H1 (cell line): ENCODE measurements around the gene ACAA1. TPM values are rescaled to one million over a fixed set of nuclear protein-coding genes. Genes with fewer than 3 reads are reported as not detected.

Source experiments
- CTCF ChIA-PET: fragments of 300-600 bp; sonication (Branson Sonifier 250); formaldehyde crosslinking; loops from one replicate; lab custom pipeline; 2021; ENCODE audit not compliant: partially characterized antibody; lab: Charles Lee
- POLR2A ChIA-PET: fragments of 300-600 bp; sonication (Branson Sonifier 250); formaldehyde crosslinking; loops from one replicate; lab custom pipeline; 2021; ENCODE audit warnings: inconsistent platforms; ENCODE audit not compliant: partially characterized antibody; lab: Charles Lee
- DNase-seq, 2 experiments: peaks; one replicate each; pipeline versions ENCODE4 v3.0.0 to v3.0.0-alpha.2; 2010 to 2022; ENCODE audit warnings: low spot score in 2 of 2, low read depth in 1 of 2, mixed read lengths in 1 of 2
- FAIRE-seq: peaks from 2 replicates; lab custom pipeline; 2011; peaks lifted over from hg19 to GRCh38; lab: Jason Lieb, UNC
- H2AFZ ChIP-seq: 2 replicates; pipeline ENCODE4 v1.8.1; 2012; ENCODE audit warnings: low read length, inconsistent platforms
- H2AK5ac ChIP-seq: 2 replicates; pipeline ENCODE4 v1.6.1; 2013; ENCODE audit warnings: low read depth, low read length
- H2BK120ac ChIP-seq: replicated peaks from 2 replicates; pipeline ENCODE3; 2013; ENCODE audit warnings: low read depth, low read length, inconsistent platforms
- H2BK12ac ChIP-seq: 2 replicates; pipeline ENCODE4 v1.6.1; 2013; ENCODE audit warnings: low read depth, low read length
- H2BK15ac ChIP-seq: 2 replicates; pipeline ENCODE4 v1.6.1; 2013; ENCODE audit warnings: low read length
- H2BK20ac ChIP-seq: 2 replicates; pipeline ENCODE4 v1.6.1; 2013; ENCODE audit warnings: low read length
- H2BK5ac ChIP-seq: 2 replicates; pipeline ENCODE4 v1.6.1; 2013; ENCODE audit warnings: low read depth, low read length
- H3K14ac ChIP-seq: 2 replicates; pipeline ENCODE4 v1.6.1; 2013; ENCODE audit warnings: inconsistent platforms; ENCODE audit not compliant: insufficient read length
- H3K18ac ChIP-seq: 2 replicates; pipeline ENCODE4 v1.6.1; 2013; ENCODE audit warnings: low read length; ENCODE audit errors: extremely low read depth
- H3K23ac ChIP-seq: 2 replicates; pipeline ENCODE4 v1.6.1; 2013; ENCODE audit warnings: inconsistent platforms; ENCODE audit not compliant: insufficient read length
- H3K23me2 ChIP-seq: 2 replicates; pipeline ENCODE4 v1.6.1; 2013; ENCODE audit warnings: low read depth, low read length
- H3K27ac ChIP-seq: 2 replicates; pipeline ENCODE4 v1.6.1; 2011; ENCODE audit warnings: low read depth, low read length, inconsistent platforms
- H3K27me3 ChIP-seq, 4 experiments: replicated peaks in 1 of 4; 1 replicate in 1 of 4; 2 replicates in 3 of 4; pipeline versions ENCODE4 v1.6.1 to v1.8.1; 2011 to 2013; ENCODE audit warnings: low read length in 3 of 4, mild to moderate bottlenecking in 3 of 4, inconsistent platforms in 2 of 4, mixed read lengths in 2 of 4, moderate library complexity in 1 of 4; ENCODE audit not compliant: control insufficient read depth in 3 of 4, insufficient read depth in 3 of 4; ENCODE audit errors: extremely low read depth in 1 of 4
- H3K36me3 ChIP-seq, 4 experiments: 2 replicates each; pipeline versions ENCODE4 v1.6.1 to v1.8.1; 2011 to 2013; ENCODE audit warnings: mild to moderate bottlenecking in 4 of 4, low read length in 3 of 4, moderate library complexity in 2 of 4, control low read depth in 1 of 4, inconsistent platforms in 1 of 4; ENCODE audit not compliant: insufficient read depth in 4 of 4, control insufficient read depth in 2 of 4
- H3K4ac ChIP-seq: replicated peaks from 2 replicates; pipeline ENCODE3; 2013; ENCODE audit warnings: low read length, low read depth, mixed read lengths, inconsistent platforms; ENCODE audit not compliant: insufficient read length
- H3K4me1 ChIP-seq, 4 experiments: replicated peaks in 1 of 4; 1 replicate in 1 of 4; 2 replicates in 3 of 4; pipeline versions ENCODE4 v1.6.1 to v1.8.1; 2011 to 2013; ENCODE audit warnings: low read length in 3 of 4, inconsistent platforms in 2 of 4, mixed read lengths in 1 of 4; ENCODE audit not compliant: insufficient read depth in 4 of 4, control insufficient read depth in 3 of 4
- H3K4me2 ChIP-seq, 2 experiments: 2 replicates each; pipeline versions ENCODE4 v1.6.1 to v1.8.1; 2011 to 2013; ENCODE audit warnings: low read depth in 2 of 2, low read length in 2 of 2, control low read depth in 1 of 2, inconsistent platforms in 1 of 2, mild to moderate bottlenecking in 1 of 2; ENCODE audit not compliant: insufficient read depth in 1 of 2
- H3K4me3 ChIP-seq, 4 experiments: fragments of 200-600, 300-600 bp in 1 of 4; sonication (generic), shearing (Covaris generic), sonication (Bioruptor Twin) in 1 of 4; 2 replicates each; pipeline versions ENCODE4 v1.5.1 to v1.8.1; 2011 to 2016; ENCODE audit warnings: low read length in 4 of 4, low read depth in 3 of 4, control low read depth in 2 of 4, inconsistent platforms in 2 of 4, mild to moderate bottlenecking in 2 of 4, mixed read lengths in 1 of 4, moderate library complexity in 1 of 4; ENCODE audit not compliant: insufficient read depth in 2 of 4; ENCODE audit errors: extremely low read depth in 1 of 4
- H3K56ac ChIP-seq: replicated peaks from 2 replicates; pipeline ENCODE3; 2013; ENCODE audit warnings: low read depth, mild to moderate bottlenecking, mixed read lengths, low read length, inconsistent platforms; ENCODE audit not compliant: insufficient read length
- H3K79me1 ChIP-seq: 2 replicates; pipeline ENCODE4 v1.6.1; 2013; ENCODE audit warnings: low read depth, low read length, control low read depth
- H3K79me2 ChIP-seq, 2 experiments: 2 replicates each; pipeline versions ENCODE4 v1.6.1 to v1.8.1; 2012 to 2013; ENCODE audit warnings: low read length in 2 of 2, mild to moderate bottlenecking in 2 of 2, inconsistent platforms in 1 of 2; ENCODE audit not compliant: insufficient read depth in 2 of 2, control insufficient read depth in 1 of 2
- H3K9ac ChIP-seq, 4 experiments: replicated peaks in 1 of 4; 1 replicate in 1 of 4; 2 replicates in 3 of 4; pipeline versions ENCODE4 v1.6.1 to v1.8.1; 2011 to 2013; ENCODE audit warnings: low read depth in 3 of 4, low read length in 3 of 4, control low read depth in 2 of 4, mild to moderate bottlenecking in 2 of 4, moderate library complexity in 2 of 4, inconsistent platforms in 1 of 4; ENCODE audit errors: extremely low read depth in 1 of 4
- H3K9me3 ChIP-seq, 2 experiments: 2 replicates each; pipeline versions ENCODE4 v1.6.1 to v1.8.1; 2012 to 2013; ENCODE audit warnings: mild to moderate bottlenecking in 2 of 2, moderate library complexity in 2 of 2, control low read depth in 1 of 2, inconsistent platforms in 1 of 2, low read depth in 1 of 2, low read length in 1 of 2, mixed read lengths in 1 of 2; ENCODE audit not compliant: insufficient read depth in 2 of 2
- H4K20me1 ChIP-seq, 2 experiments: replicated peaks in 1 of 2; 2 replicates each; pipeline versions ENCODE3 to v1.8.1; 2011 to 2013; ENCODE audit warnings: inconsistent platforms in 2 of 2, low read length in 2 of 2, mild to moderate bottlenecking in 1 of 2; ENCODE audit not compliant: insufficient read depth in 2 of 2, control insufficient read depth in 1 of 2
- H4K5ac ChIP-seq: 2 replicates; pipeline ENCODE4 v1.6.1; 2013; ENCODE audit warnings: low read length, low read depth, mixed read lengths, inconsistent platforms; ENCODE audit not compliant: insufficient read length
- H4K8ac ChIP-seq: 2 replicates; pipeline ENCODE4 v1.8.0; 2013; ENCODE audit warnings: mild to moderate bottlenecking, moderate library complexity, low read length, inconsistent platforms; ENCODE audit not compliant: insufficient read depth; ENCODE audit errors: extremely low read depth
- H4K91ac ChIP-seq: replicated peaks from 2 replicates; pipeline ENCODE3; 2013; ENCODE audit warnings: low read length, mixed read lengths, inconsistent platforms; ENCODE audit not compliant: insufficient read length
- CEBPB ChIP-seq: IDR thresholded peaks from 2 replicates; pipeline ENCODE4 v1.6.1; 2012; ENCODE audit warnings: low read depth, low read length
- FOSL1 ChIP-seq: IDR thresholded peaks from 2 replicates; pipeline ENCODE4 v1.6.1; 2011; ENCODE audit warnings: mild to moderate bottlenecking, low read depth, low read length, moderate library complexity; ENCODE audit not compliant: insufficient read depth
- RBBP5 ChIP-seq: IDR thresholded peaks from 2 replicates; pipeline ENCODE4 v1.7.1; 2012; ENCODE audit warnings: low read depth, mild to moderate bottlenecking, inconsistent platforms, low read length, moderate library complexity, borderline replicate concordance
- RFX5 ChIP-seq: IDR thresholded peaks from 2 replicates; pipeline ENCODE4 v1.6.1; 2011; ENCODE audit warnings: low read depth, low read length, improper control_type of control experiment, borderline replicate concordance
- ZNF274 ChIP-seq: IDR thresholded peaks from 2 replicates; pipeline ENCODE4 v1.7.0; 2012; ENCODE audit warnings: low read length, borderline replicate concordance; ENCODE audit errors: extremely low read depth
- WGBS, 2 experiments: shearing (Covaris generic) in 1 of 2; methylation state at CpG; one replicate each; pipeline versions ENCODE4 v1.1.6 to v1.1.7; 2013 to 2015; ENCODE audit warnings: low lambda C conversion rate in 2 of 2, mixed read lengths in 2 of 2, inconsistent platforms in 1 of 2, low coverage in 1 of 2, missing lambda C conversion rate in 1 of 2; ENCODE audit not compliant: insufficient replicate concordance in 2 of 2, insufficient coverage in 1 of 2, insufficient read length in 1 of 2; ENCODE audit errors: extremely low coverage in 1 of 2, missing lambda C conversion rate in 1 of 2; 5-methylcytosine and 5-hydroxymethylcytosine counted together
- polyA plus RNA-seq, 7 experiments: library from polyadenylated mRNA; depleted of rRNA in 3 of 7; stranded (reverse) in 5 of 7; unstranded in 2 of 7; fragments of >200 nt in 5 of 7; fragments of 200-250 nt in 2 of 7; gene quantifications; 1 replicate in 5 of 7; 2 replicates in 1 of 7; 4 replicates in 1 of 7; pipeline versions ENCODE4 v1.2.1 to v1.2.3, GENCODE V29; 2011 to 2013; ENCODE audit warnings: missing spikeins in 2 of 7, mixed read lengths in 2 of 7
- total RNA-seq: library from RNA; stranded (reverse); fragmentation: NEBNext Ultra II Directional; extraction: Animal tissue kit (Norgen Biotek cat#: 25700); gene quantifications from 2 replicates; pipeline ENCODE4 v1.2.1, GENCODE V29; 2021
- TF ChIP-seq, protein P1 (sequence below): IDR thresholded peaks from 2 replicates; pipeline ENCODE4 v1.6.1; 2012; ENCODE audit warnings: inconsistent platforms

The ACAA1 gene
- total and polyA plus RNA-seq, 2 of the 8 experiments (the other 6 are each of a cell fraction or from before 2014, with no cell fraction given), result 23.1 to 34.8 TPM

DNA sequence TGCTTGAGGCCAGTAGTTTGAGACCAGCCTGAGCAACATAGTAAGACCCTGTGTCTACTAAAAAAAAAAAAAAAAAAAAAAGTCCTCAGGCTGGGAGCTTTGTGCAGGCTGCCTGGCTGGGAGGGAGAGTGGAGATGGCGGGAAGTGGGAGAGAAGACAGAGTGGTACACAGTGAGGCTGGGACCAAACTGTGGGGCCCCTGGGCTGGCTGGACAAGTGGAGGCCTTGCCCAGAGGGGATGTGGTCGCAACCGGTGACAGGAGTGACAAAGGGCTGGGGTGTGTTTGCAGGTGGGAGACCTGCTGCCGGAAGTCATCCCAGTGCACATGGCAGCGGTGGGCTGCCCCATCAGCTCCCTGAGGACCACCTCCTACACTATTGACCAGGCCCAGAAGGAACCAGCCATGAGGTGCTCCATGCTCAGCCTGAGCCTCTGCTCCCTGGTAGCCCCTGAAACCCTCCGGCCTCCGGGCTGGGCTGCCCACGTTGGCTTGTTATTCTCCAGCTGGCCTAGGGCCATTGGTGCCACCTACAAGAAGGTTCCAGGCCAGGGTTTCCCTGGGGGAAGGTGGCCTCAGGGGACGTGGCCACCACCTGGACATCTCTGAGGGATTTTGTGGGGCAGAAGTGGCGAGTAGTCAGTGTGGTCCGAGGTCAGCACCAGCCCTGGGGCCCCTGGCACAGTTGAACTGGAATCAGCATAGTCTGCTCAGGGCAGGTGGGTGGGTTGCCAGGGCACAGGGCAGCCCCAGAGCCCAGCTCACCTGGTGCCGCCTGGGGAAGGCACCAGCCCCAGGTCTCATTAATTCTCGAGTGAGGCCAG lies 22.7 kb downstream of the ACAA1 start:
- Histone ChIP-seq H2BK120ac (no peak overlapping the region), H3K27me3 (no peaks in the 10 kb centered on the region), H3K23me2 (no peaks in the 10 kb centered on the region), H3K23ac (no peak overlapping the region), H3K79me2 (no peaks in the 10 kb centered on the region), H3K9ac (no peak overlapping the region), H2BK15ac (no peak overlapping the region), H2AFZ (no peak overlapping the region), H3K4me2 (no peak overlapping the region), H2AK5ac (no peak overlapping the region), H4K20me1 (peaks cover 1 to 2% of the 10 kb centered on the region in 2 experiments), H3K4me1 (no peaks in the 10 kb centered on the region), H4K8ac (no peak overlapping the region), H3K18ac (no peak overlapping the region), H3K14ac (no peak overlapping the region), H3K4me3 (no peak overlapping the region), H2BK5ac (no peak overlapping the region), H3K27ac (no peak overlapping the region), H3K79me1 (no peaks in the 10 kb centered on the region), H2BK20ac (no peak overlapping the region), H3K56ac (no peak overlapping the region), H3K36me3 (no peaks in the 10 kb centered on the region), H4K91ac (no peak overlapping the region), H2BK12ac (no peak overlapping the region), H4K5ac (no peak overlapping the region), H3K4ac (no peak overlapping the region), H3K9me3 (no peaks in the 10 kb centered on the region; a peak in 1 of 4 replicates)
- CTCF ChIA-PET, result interaction anchor here (0.6 to 8.8 kb wide), 2 partner anchors 15 to 25 kb away, joined by 3 to 105 read pairs; no protein-coding TSS in a partner anchor
- DNase-seq (no peak), FAIRE-seq (no peak)
- WGBS, 2 experiments, result 87% methylated on average over 12 of the region's 13 CpGs; no CpG with 5 or more reads in 1 of the 2 experiments
- POLR2A ChIA-PET, result no interaction called here
- TF ChIP-seq FOSL1, result no peak
- TF ChIP-seq RBBP5, result no peak
- TF ChIP-seq RFX5, result no peak
- TF ChIP-seq CEBPB, result no peak
- TF ChIP-seq, protein P1, sequence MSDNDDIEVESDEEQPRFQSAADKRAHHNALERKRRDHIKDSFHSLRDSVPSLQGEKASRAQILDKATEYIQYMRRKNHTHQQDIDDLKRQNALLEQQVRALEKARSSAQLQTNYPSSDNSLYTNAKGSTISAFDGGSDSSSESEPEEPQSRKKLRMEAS, result no peak
- no peak for TF ChIP-seq ZNF274
